ENCODE results near the gene GADD45A. TPM values are rescaled to one million over a fixed set of nuclear protein-coding genes. Genes with fewer than 3 reads are reported as not detected.

GADD45A gene
- polyA plus RNA-seq, 1 donor (not counting 4 experiments of a cell fraction or from before 2014, with no cell fraction given), result 151 TPM

DNA sequence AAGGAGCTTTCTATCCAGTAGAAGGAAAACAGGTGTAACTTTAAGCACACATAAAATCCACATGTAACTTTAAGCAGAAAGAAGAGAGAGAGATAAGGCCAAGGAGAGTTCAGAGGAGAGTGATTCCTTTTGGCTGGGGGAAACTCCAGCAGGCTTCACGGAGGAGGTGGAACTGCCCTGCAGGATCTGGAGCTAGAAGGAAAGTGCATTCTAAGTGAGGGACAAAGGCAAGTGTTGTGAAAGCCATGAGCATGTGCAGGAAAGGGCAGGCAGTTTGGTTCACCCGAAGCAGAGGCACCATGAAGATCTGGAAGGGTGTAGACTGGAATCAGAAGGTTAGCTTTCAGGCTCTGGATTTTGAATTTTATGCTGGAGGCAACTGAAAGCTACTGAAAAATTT is 46.3 kb downstream of the GADD45A start:
- H2AFZ ChIP-seq (ENCODE audit: control insufficient read depth, low read length), result no peak overlapping the region
- no peak overlapping the region for H3K4me2 ChIP-seq (ENCODE audit: control insufficient read depth, extremely low read depth, insufficient read depth, low read depth, low read length)
- no peaks in the 10 kb centered on the region for H3K27me3 ChIP-seq (ENCODE audit: control insufficient read depth, extremely low read depth, insufficient read depth, low read length)
- no peaks in the 10 kb centered on the region for H3K9me1 ChIP-seq (ENCODE audit: control insufficient read depth, extremely low read depth, insufficient read depth, low read length)
- H3K4me3 ChIP-seq (ENCODE audit: control insufficient read depth in 2 of 3, extremely low read depth in 1 of 3, insufficient read depth in 2 of 3, low read depth in 1 of 3, low read length in 3 of 3), result no peak overlapping the region
- H3K27ac ChIP-seq (ENCODE audit: control insufficient read depth, insufficient read depth, low read length), result no peak overlapping the region
- H4K20me1 ChIP-seq (ENCODE audit: control insufficient read depth, extremely low read depth, insufficient read depth, low read length), result no peaks in the 10 kb centered on the region
- TF ChIP-seq, protein P1, sequence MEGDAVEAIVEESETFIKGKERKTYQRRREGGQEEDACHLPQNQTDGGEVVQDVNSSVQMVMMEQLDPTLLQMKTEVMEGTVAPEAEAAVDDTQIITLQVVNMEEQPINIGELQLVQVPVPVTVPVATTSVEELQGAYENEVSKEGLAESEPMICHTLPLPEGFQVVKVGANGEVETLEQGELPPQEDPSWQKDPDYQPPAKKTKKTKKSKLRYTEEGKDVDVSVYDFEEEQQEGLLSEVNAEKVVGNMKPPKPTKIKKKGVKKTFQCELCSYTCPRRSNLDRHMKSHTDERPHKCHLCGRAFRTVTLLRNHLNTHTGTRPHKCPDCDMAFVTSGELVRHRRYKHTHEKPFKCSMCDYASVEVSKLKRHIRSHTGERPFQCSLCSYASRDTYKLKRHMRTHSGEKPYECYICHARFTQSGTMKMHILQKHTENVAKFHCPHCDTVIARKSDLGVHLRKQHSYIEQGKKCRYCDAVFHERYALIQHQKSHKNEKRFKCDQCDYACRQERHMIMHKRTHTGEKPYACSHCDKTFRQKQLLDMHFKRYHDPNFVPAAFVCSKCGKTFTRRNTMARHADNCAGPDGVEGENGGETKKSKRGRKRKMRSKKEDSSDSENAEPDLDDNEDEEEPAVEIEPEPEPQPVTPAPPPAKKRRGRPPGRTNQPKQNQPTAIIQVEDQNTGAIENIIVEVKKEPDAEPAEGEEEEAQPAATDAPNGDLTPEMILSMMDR (optimal IDR thresholded peaks at IDR 0.05 in 1 of 3, IDR thresholded peaks at IDR 0.05 in 1 of 3, conservative IDR thresholded peaks at IDR 0.05 in 1 of 3; ENCODE audit: extremely low read depth in 1 of 3, insufficient read depth in 2 of 3, low read length in 3 of 3), result no peak
- no peak for TF ChIP-seq EZH2 (IDR thresholded peaks at IDR 0.05; ENCODE audit: low read length)
- peaks cover 6 to 7% of the 10 kb centered on the region in 2 experiments for H3K36me3 ChIP-seq (ENCODE audit: control insufficient read depth in 2 of 2, extremely low read depth in 1 of 2, insufficient read depth in 2 of 2, low read length in 2 of 2)
- H3K9me3 ChIP-seq (ENCODE audit: control insufficient read depth, low read depth, low read length), result no peaks in the 10 kb centered on the region
- no peak for FAIRE-seq
- dilution Hi-C loops (cut with MboI; ENCODE audit: extremely low pct_ligation_motif_present, low sequenced_read_pairs), result no loop called here
- H3K9ac ChIP-seq (ENCODE audit: control insufficient read depth, extremely low read depth, insufficient read depth, low read length), result no peak overlapping the region
- no peak for DNase-seq (ENCODE audit: low read depth, low spot score)
- peaks cover 21% of the 10 kb centered on the region for H3K4me1 ChIP-seq (ENCODE audit: control insufficient read depth, extremely low read depth, insufficient read depth, low read length)
- peaks cover 52% of the 10 kb centered on the region for H3K79me2 ChIP-seq (ENCODE audit: control insufficient read depth, insufficient read depth, low read length)

DNA sequence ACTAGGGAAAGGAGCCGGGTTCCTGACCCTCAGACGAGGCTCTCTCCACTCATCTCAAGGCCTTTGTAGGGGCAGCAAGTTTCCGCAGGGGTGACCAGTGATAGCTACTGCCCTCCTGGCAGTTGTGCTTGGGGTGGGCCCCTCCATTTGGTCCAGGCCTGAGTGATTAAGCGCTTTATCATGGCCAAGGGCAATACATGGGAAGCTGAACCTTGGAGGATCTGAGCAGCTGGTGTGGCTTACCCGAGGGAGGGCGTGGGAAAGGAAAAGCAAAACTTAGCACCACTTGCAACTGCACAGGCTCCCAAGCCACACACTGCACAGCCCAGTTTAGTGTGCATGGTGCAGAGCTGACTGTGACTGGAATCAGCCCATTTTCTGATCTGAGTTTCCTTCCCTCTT is 47.8 kb downstream of the GADD45A start:
- H2AFZ ChIP-seq (ENCODE audit: control insufficient read depth, low read length), result no peak overlapping the region
- FAIRE-seq, result no peak
- no peaks in the 10 kb centered on the region for H3K9me3 ChIP-seq (ENCODE audit: control insufficient read depth, low read depth, low read length)
- H3K9ac ChIP-seq (ENCODE audit: control insufficient read depth, extremely low read depth, insufficient read depth, low read length), result no peak overlapping the region
- no peak overlapping the region for H3K4me3 ChIP-seq (ENCODE audit: control insufficient read depth in 2 of 3, extremely low read depth in 1 of 3, insufficient read depth in 2 of 3, low read depth in 1 of 3, low read length in 3 of 3)
- no peak for TF ChIP-seq EZH2 (IDR thresholded peaks at IDR 0.05; ENCODE audit: low read length)
- TF ChIP-seq, protein P1 (optimal IDR thresholded peaks at IDR 0.05 in 1 of 3, IDR thresholded peaks at IDR 0.05 in 1 of 3, conservative IDR thresholded peaks at IDR 0.05 in 1 of 3; ENCODE audit: extremely low read depth in 1 of 3, insufficient read depth in 2 of 3, low read length in 3 of 3), result no peak
- no peak overlapping the region for H3K4me2 ChIP-seq (ENCODE audit: control insufficient read depth, extremely low read depth, insufficient read depth, low read depth, low read length)
- no peaks in the 10 kb centered on the region for H3K27me3 ChIP-seq (ENCODE audit: control insufficient read depth, extremely low read depth, insufficient read depth, low read length)
- no peaks in the 10 kb centered on the region for H4K20me1 ChIP-seq (ENCODE audit: control insufficient read depth, extremely low read depth, insufficient read depth, low read length)
- H3K36me3 ChIP-seq (ENCODE audit: control insufficient read depth in 2 of 2, extremely low read depth in 1 of 2, insufficient read depth in 2 of 2, low read length in 2 of 2), result peaks cover 6 to 7% of the 10 kb centered on the region in 2 experiments
- H3K4me1 ChIP-seq (ENCODE audit: control insufficient read depth, extremely low read depth, insufficient read depth, low read length), result peaks cover 20% of the 10 kb centered on the region
- H3K79me2 ChIP-seq (ENCODE audit: control insufficient read depth, insufficient read depth, low read length), result peaks cover 53% of the 10 kb centered on the region
- DNase-seq (ENCODE audit: low read depth, low spot score), result no peak
- no peaks in the 10 kb centered on the region for H3K9me1 ChIP-seq (ENCODE audit: control insufficient read depth, extremely low read depth, insufficient read depth, low read length)
- no peak overlapping the region for H3K27ac ChIP-seq (ENCODE audit: control insufficient read depth, insufficient read depth, low read length)
- dilution Hi-C loops (cut with MboI; ENCODE audit: extremely low pct_ligation_motif_present, low sequenced_read_pairs), result no loop called here

All from keratinocyte (primary cell).